ENCODE results near the gene CALU. TPM values are rescaled to one million over a fixed set of nuclear protein-coding genes. Genes with fewer than 3 reads are reported as not detected.

Gene CALU
- total RNA-seq, 1 donor from 2014 or later, result 63.6 TPM

DNA sequence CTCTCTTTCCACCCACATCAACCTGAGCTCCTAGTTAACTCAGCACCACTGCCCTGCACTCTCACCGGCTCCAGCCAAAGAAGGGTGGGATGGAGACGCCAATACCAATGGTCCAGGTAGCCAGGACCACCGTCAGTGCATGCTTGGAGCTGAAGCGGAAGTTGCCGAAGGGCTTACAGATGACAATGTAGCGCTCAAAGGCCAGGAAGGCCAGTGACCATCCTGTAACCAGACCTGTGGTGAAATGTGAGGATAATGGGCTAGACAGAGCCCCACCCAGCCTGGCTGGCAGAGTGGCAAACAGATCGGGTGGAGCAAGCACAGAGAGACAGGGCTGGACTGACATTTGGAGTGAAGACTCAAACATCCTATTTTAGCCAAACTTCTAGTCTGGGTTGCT, 35.8 kb downstream of the CALU start:
- TF ChIP-seq, protein P1, sequence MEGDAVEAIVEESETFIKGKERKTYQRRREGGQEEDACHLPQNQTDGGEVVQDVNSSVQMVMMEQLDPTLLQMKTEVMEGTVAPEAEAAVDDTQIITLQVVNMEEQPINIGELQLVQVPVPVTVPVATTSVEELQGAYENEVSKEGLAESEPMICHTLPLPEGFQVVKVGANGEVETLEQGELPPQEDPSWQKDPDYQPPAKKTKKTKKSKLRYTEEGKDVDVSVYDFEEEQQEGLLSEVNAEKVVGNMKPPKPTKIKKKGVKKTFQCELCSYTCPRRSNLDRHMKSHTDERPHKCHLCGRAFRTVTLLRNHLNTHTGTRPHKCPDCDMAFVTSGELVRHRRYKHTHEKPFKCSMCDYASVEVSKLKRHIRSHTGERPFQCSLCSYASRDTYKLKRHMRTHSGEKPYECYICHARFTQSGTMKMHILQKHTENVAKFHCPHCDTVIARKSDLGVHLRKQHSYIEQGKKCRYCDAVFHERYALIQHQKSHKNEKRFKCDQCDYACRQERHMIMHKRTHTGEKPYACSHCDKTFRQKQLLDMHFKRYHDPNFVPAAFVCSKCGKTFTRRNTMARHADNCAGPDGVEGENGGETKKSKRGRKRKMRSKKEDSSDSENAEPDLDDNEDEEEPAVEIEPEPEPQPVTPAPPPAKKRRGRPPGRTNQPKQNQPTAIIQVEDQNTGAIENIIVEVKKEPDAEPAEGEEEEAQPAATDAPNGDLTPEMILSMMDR (IDR thresholded peaks at IDR 0.05; ENCODE audit: partially characterized antibody, unreplicated experiment), result no peak
- H3K27me3 Mint-ChIP-seq (ENCODE audit: unreplicated experiment), result peaks cover 3% of the 10 kb centered on the region
- no peaks in the 10 kb centered on the region for H3K4me1 Mint-ChIP-seq (ENCODE audit: low read depth, unreplicated experiment)
- H3K27ac Mint-ChIP-seq (ENCODE audit: unreplicated experiment), result no peak overlapping the region
- DNase-seq, result no peak
- H3K9me3 Mint-ChIP-seq (ENCODE audit: unreplicated experiment), result peaks cover 13% of the 10 kb centered on the region
- H3K36me3 Mint-ChIP-seq (ENCODE audit: unreplicated experiment), result peaks cover 18% of the 10 kb centered on the region
- H3K4me3 Mint-ChIP-seq (ENCODE audit: unreplicated experiment), result no peak overlapping the region

DNA sequence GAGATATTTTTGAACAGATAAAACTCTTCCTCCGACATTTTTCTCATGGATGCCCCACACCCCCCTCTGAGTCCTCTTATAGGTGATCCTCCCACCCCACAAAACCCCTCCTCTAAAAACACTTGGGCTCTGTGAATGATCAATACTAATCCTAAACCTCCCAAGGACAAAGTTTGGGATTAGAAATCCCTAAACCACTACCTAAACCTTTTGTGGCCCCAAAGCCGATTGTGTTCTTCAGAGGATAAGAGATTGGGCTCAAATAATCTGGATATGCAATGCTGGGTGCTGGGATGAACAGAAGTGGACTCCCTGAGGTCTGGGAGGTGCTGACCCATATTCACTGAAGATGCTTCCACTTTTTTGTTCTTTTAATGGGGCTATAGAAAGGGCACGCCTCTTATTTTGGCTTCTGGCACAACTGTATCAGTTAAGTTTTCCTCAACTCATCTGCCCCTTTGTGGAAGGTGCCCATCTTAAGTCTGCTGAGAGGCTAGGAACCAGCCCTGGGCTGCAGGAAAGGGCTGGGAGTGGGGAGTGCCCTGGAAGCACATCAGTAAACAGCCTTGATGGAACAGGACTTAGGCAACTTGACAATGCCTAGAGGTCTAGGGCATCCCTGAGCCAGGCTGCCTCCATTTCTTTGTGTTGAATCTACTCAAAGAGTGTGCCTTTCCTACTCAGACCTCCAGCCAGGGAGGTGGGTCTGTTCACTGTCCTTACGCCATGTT, 36.8 kb downstream of the CALU start, which contains the start of gene OPN1SW:
OPN1SW (minus strand) TSS at position 51 of the 731 bp plus-strand sequence; CDS start at position 38, 13 bp downstream.
- Mint-ChIP-seq H3K4me3 (ENCODE audit: unreplicated experiment) (no peak within 1 kb of the TSS), H3K36me3 (ENCODE audit: unreplicated experiment) (peaks cover 18% of the 10 kb centered on the region), H3K9me3 (ENCODE audit: unreplicated experiment) (peaks cover 13% of the 10 kb centered on the region), H3K4me1 (ENCODE audit: low read depth, unreplicated experiment) (no peaks in the 10 kb centered on the region), H3K27me3 (ENCODE audit: unreplicated experiment) (peaks cover 3% of the 10 kb centered on the region), H3K27ac (ENCODE audit: unreplicated experiment) (no peak within 1 kb of the TSS)
- DNase-seq, result no peak
- TF ChIP-seq, protein P1 (IDR thresholded peaks at IDR 0.05; ENCODE audit: partially characterized antibody, unreplicated experiment), result no peak

GRCh38 chr7:128777156-128778123, 38.3 kb downstream of the CALU start:
- Mint-ChIP-seq H3K27me3 (ENCODE audit: unreplicated experiment) (peaks cover 3% of the 10 kb centered on the region), H3K4me1 (ENCODE audit: low read depth, unreplicated experiment) (no peaks in the 10 kb centered on the region), H3K36me3 (ENCODE audit: unreplicated experiment) (peaks cover 18% of the 10 kb centered on the region), H3K9me3 (ENCODE audit: unreplicated experiment) (peaks cover 13% of the 10 kb centered on the region), H3K27ac (ENCODE audit: unreplicated experiment) (no peak overlapping the region), H3K4me3 (ENCODE audit: unreplicated experiment) (no peak overlapping the region)
- TF ChIP-seq, protein P1 (IDR thresholded peaks at IDR 0.05; ENCODE audit: partially characterized antibody, unreplicated experiment), result no peak
- DNase-seq, result no peak

GRCh38 chr7:128778946-128779345, 39.8 kb downstream of the CALU start:
- TF ChIP-seq, protein P1 (IDR thresholded peaks at IDR 0.05; ENCODE audit: partially characterized antibody, unreplicated experiment), result no peak
- Mint-ChIP-seq H3K27me3 (ENCODE audit: unreplicated experiment) (peaks cover 8% of the 10 kb centered on the region), H3K4me1 (ENCODE audit: low read depth, unreplicated experiment) (peaks cover 1% of the 10 kb centered on the region), H3K9me3 (ENCODE audit: unreplicated experiment) (peaks cover 9% of the 10 kb centered on the region), H3K4me3 (ENCODE audit: unreplicated experiment) (no peak overlapping the region), H3K27ac (ENCODE audit: unreplicated experiment) (no peak overlapping the region), H3K36me3 (ENCODE audit: unreplicated experiment) (peaks cover 12% of the 10 kb centered on the region)
- DNase-seq, result no peak
